ENCODE data around the gene USP15.
"Not testable (repeated sequence)": the region's sequence is repeated elsewhere in the genome, so short reads cannot be mapped to it uniquely, and the experiment has no call there.

Gene USP15

DNA sequence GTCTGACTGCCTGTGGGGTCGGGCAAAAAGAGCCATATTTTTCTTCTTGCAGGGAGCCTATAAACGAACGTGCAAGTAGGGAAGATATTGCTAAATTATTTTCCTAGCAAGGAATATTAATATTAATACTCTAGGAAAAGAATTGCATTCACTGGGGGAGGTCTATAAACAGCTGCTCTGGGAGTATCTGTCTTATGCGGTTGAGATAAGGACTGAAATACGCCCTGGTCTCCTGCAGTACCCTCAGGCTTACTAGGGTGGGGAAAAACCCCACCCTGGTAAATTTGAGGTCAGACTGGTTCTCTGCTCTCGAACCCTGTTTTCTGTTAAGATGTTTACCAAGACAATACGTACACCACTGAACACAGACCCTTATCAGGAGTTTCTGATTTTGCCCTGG lies 203.0 kb downstream of the USP15 start:
- not testable (repeated sequence) for DNase-seq

Data from NCI-H2171 (cell line).